ENCODE data around the gene SLC35E3.
"Not testable (repeated sequence)": the region's sequence is repeated elsewhere in the genome, so short reads cannot be mapped to it uniquely, and the experiment has no call there.

Gene SLC35E3

DNA sequence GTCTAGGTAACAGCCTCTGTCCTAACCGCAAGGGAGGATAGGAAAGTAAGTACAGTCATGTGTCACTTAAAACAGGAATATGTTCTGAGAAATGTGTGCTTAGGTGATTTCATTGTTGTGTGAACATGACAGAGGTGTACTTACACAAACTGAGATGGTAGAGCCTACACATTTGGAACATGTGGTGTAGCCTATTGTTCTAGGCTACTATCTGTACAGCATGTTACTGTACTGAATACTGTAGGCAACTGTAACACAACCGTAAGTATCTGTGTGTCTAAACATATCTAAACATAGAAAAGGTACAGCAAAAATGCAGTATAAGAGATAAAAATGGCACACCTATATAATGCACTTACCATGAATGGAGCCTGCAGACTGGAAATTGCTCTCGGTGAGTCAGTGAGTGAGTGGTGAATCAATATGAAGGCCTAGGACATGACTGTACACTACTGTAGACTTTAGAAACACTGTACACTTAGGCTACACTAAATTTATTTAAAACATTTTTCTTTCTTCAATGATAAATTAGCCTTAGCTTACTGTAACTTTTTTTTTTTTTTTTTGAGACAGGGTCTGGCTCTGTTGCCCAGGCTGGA lies 48.8 kb downstream of the SLC35E3 start:
- no peak for DNase-seq (ENCODE audit: low read depth in 2 of 2)

GRCh38 chr12:68796399-68796798 lies 50.4 kb downstream of the SLC35E3 start:
- DNase-seq (ENCODE audit: low read depth in 2 of 2): no peak

DNA sequence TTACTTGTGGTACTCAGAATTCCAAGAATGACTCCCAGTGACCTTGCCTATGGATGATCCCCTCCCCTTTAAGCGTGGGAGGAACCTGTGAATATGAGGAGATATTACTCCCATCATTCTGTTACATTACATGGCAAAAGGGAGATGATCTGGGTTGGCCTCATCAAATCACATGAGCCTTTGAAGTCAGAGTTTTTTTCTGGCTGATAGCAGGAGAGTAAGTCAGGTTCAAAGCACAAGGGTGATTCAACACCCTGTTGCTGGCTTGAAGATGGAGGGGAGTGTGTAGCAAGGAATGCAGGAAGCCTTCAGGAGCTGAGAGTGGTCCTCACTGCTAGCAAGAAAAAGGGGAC lies 52.9 kb downstream of the SLC35E3 start:
- DNase-seq (ENCODE audit: low read depth in 2 of 2): no peak

GRCh38 chr12:68800294-68800693 lies 54.3 kb downstream of the SLC35E3 start:
- no peak for DNase-seq (ENCODE audit: low read depth in 2 of 2)

GRCh38 chr12:68801124-68801523 lies 55.1 kb downstream of the SLC35E3 start:
- not testable (repeated sequence) for DNase-seq (ENCODE audit: low read depth in 2 of 2)

GRCh38 chr12:68802372-68802745 lies 56.4 kb downstream of the SLC35E3 start:
- DNase-seq (ENCODE audit: low read depth in 2 of 2): not testable (repeated sequence)

DNA sequence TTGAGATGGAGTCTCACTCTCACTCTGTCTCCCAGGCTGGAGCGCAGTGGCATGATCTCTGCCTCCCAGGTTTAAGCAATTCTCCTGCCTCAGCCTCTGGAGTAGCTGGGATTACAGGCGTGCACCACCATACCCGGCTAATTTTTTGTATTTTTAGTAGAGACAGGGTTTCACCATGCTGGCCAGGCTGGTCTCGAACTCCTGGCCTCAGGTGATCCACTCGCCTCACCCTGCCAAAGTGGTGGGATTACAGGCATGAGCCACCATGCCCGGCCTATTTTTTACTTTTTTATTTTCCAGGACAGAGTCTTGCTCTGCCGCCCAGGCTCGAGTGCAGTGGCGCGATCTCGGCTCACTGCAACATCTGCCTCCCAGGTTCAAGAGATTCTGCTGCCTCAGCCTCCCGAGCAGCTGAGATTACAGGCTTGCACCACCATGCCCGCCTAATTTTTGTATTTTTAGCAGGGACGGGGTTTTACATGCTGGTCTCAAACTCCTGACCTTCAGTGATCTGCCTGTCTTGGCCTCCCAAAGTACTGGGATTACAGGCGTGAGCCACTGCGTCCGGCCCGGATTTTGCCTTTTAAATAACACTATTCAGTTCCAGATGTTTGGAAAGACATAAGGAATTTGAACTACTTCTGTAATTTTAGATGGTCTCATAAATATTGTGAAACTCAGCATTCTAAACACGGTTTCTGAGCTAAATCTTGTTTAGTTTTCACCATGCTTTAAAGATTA lies 57.1 kb downstream of the SLC35E3 start:
- not testable (repeated sequence) for DNase-seq (ENCODE audit: low read depth in 2 of 2)

- DNase-seq (ENCODE audit: low read depth in 2 of 2): no peak
Measured at GRCh38 chr12:68803948-68804656, 58.1 kb downstream of the SLC35E3 start.

- DNase-seq (ENCODE audit: low read depth in 2 of 2): no peak
Measured at GRCh38 chr12:68804657-68805591, 58.9 kb downstream of the SLC35E3 start.

DNA sequence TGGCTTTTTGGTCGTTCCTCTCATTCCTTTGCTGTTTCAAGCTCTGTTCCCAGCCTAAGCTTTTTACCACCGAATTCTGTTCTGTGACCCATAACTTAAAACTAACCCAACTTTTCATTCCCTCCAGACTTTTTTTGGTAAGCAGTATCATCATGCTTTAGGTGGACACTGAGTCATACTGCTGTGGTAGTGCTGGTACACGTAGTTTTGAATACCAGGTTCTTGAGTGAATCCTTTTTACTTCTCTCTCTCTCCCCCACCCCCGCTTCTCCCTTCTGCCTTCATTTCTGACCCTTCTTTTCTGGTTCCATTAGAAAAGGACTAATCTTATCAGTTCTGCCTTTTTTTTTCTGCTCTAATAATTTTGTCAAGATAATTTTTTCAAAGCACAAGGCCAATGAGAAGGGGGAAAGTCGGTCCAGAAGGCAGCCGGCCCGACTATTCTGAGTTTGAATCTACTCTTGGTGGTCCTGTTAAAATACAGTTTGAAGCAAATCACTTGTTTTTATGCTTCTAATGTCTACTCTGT lies 59.7 kb downstream of the SLC35E3 start:
- DNase-seq (ENCODE audit: low read depth in 2 of 2): no peak

DNA sequence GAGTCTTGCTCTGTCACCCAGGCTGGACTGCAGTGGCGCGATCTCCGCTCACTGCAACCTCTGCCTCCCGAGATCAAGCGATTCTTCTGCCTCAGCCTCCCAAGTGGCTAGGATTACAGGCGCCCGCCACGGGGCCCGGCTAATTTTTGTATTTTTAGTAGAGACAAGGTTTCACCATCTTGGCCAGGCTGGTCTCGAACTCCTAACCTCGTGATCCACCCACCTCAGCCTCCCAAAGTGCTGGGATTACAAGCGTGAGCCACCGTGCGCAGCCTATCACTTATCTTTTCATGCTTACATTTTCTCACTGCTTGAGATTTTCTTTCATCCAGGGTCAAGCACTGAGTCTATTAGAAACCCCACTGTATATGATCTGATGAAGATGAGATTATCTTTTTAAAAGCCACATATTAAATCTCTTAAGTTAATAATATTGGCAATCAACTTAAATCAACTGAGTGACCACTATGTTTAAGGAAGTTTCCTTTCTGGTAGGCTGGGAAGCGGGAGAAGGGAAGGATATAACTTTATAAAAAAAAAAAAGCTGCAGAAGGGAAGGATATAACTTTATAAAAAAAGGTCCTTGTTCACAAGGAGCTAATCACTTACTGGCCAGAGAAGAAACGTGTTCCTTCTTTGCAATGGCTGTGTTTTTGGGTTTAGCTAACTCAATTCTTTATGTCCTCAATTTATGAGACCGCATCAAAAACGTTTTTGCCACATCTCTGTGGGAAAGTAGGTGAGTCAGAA lies 60.7 kb downstream of the SLC35E3 start:
- DNase-seq (ENCODE audit: low read depth in 2 of 2): no peak

GRCh38 chr12:68807274-68807575 lies 61.2 kb downstream of the SLC35E3 start:
- DNase-seq (ENCODE audit: low read depth in 2 of 2): not testable (repeated sequence)

DNA sequence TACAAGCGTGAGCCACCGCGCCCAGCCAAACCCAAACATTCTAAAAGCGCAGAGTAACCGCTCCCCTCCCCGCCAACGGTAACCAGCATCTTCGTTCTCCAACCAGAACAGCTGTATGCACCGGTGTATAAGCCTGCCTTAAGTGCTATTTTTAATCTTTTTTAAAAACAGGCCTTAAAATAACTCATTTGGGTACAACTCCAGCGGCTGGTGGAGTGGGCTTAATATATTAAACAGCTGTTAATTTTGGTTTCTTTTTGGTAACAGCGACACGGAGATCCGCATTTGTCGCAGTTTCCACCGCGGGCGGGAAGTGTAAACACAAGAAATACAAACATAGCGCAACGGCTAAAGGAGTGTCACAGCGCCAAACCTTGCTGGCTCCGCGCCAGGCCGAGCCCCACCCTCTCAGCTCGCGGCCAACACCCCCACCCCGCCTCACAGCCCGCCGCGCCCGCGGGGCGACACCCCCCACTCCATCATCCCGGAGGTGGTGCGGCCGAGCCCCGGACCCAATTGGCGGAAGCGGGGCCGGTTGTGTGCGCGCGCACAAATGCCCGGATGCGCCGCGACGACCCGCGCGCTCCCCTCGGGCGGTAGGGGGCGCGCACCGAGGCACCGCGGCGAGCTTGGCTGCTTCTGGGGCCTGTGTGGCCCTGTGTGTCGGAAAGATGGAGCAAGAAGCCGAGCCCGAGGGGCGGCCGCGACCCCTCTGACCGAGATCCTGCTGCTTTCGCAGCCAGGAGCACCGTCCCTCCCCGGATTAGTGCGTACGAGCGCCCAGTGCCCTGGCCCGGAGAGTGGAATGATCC lies 61.8 kb downstream of the SLC35E3 start, which contains the start of gene MDM2:
TSS of gene MDM2 (plus strand) at position 602 of the 812 bp plus-strand sequence. CDS start 301 bp downstream, outside the sequence.
- DNase-seq (ENCODE audit: low read depth in 2 of 2): peak; percentile 94 to 95

DNA sequence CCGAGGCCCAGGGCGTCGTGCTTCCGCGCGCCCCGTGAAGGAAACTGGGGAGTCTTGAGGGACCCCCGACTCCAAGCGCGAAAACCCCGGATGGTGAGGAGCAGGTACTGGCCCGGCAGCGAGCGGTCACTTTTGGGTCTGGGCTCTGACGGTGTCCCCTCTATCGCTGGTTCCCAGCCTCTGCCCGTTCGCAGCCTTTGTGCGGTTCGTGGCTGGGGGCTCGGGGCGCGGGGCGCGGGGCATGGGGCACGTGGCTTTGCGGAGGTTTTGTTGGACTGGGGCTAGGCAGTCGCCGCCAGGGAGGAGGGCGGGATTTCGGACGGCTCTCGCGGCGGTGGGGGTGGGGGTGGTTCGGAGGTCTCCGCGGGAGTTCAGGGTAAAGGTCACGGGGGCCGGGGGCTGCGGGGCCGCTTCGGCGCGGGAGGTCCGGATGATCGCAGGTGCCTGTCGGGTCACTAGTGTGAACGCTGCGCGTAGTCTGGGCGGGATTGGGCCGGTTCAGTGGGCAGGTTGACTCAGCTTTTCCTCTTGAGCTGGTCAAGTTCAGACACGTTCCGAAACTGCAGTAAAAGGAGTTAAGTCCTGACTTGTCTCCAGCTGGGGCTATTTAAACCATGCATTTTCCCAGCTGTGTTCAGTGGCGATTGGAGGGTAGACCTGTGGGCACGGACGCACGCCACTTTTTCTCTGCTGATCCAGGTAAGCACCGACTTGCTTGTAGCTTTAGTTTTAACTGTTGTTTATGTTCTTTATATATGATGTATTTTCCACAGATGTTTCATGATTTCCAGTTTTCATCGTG lies 62.6 kb downstream of the SLC35E3 start:
- peak; percentile 23 to 31 for DNase-seq (ENCODE audit: low read depth in 2 of 2)

DNA sequence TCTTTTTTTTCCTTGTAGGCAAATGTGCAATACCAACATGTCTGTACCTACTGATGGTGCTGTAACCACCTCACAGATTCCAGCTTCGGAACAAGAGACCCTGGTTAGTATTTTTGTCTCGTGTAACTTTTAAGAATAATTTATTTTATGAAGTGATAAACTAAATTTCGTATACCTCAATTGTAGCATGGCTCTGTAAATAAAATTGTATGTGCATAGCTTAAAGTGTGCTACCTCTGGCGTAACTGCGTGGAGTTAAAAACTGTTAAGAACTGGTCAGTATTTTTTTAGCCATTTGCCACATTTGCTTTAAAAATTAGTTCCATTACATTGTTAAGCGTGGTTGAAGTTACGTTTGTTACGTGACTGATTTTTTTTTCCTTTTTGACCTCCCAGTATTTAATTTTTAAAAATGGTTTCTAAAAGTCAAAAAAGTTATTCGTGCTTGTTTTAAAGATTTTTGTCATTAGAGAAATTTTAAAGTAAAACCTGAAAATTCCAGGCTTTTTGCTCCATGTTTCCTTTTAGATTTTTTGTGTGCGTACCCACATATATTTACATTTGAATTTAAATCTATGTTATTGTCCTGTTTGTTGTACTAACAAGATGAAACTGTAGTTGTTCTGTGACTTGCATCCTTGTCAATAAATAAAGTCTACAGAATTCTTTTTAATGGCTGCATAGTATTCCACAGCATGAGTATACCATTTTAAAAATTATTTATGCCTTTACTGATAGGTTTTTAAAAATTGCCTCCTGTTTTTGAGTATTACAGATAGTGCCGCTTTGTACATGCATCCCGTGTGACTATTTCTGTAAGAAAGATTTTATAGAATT lies 63.4 kb downstream of the SLC35E3 start:
- DNase-seq (ENCODE audit: low read depth in 2 of 2): no peak

GRCh38 chr12:68810027-68810389 lies 64.0 kb downstream of the SLC35E3 start:
- not testable (repeated sequence) for DNase-seq (ENCODE audit: low read depth in 2 of 2)

DNA sequence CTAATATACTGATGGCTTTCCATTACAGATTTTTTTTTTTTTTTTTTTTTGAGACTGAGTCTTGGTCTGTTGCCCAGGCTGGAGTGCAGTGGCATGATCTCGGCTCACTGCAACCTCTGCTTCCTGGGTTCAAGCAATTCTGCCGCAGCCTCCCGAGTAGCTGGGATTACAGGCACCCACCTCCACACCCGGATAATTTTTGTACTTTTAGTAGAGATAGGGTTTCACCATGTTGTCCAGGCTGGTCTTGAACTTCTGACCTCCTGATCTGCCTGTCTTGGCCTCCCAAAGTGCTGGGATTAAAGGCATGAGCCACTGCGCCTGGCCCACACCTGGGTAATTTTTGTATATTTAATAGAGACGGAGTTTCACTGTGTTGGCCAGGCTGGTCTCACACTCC lies 65.6 kb downstream of the SLC35E3 start:
- DNase-seq (ENCODE audit: low read depth in 2 of 2): not testable (repeated sequence)

- no peak for DNase-seq (ENCODE audit: low read depth in 2 of 2)
Measured at GRCh38 chr12:68812553-68813241, 66.7 kb downstream of the SLC35E3 start.
